H1 (cell line): ENCODE results near the gene RBMS2.

Experiments used
- ASH2L ChIP-seq: fragments of 200-600, 300-600 bp; sonication (generic); IDR thresholded peaks from one replicate; pipeline ENCODE4 v1.7.1; 2017; ENCODE audit warnings: low read length
- BRCA1 ChIP-seq: IDR thresholded peaks from 2 replicates; pipeline ENCODE4 v1.6.1; 2012; ENCODE audit warnings: low read depth, low read length, improper control_type of control experiment
- CTCF ChIP-seq, 3 experiments: IDR thresholded peaks; 1 replicate in 2 of 3; 2 replicates in 1 of 3; pipeline versions ENCODE4 v1.5.1 to v1.6.1; 2011; ENCODE audit warnings: low read length in 3 of 3, mild to moderate bottlenecking in 3 of 3, inconsistent platforms in 2 of 3, low read depth in 1 of 3, moderate library complexity in 1 of 3; ENCODE audit not compliant: insufficient read depth in 1 of 3; ENCODE audit errors: control extremely low read depth in 1 of 3
- EGR1 ChIP-seq: IDR thresholded peaks from 2 replicates; pipeline ENCODE4 v1.6.1; 2011; ENCODE audit warnings: low read depth, low read length, borderline replicate concordance
- EP300 ChIP-seq, 2 experiments: IDR thresholded peaks; 1 replicate in 1 of 2; 2 replicates in 1 of 2; pipeline ENCODE4 v1.6.1; 2011 to 2012; ENCODE audit warnings: low read depth in 2 of 2, low read length in 2 of 2, mild to moderate bottlenecking in 2 of 2, borderline replicate concordance in 1 of 2, inconsistent platforms in 1 of 2, moderate library complexity in 1 of 2
- EZH2 ChIP-seq: fragments of 200-600 bp; sonication (generic); IDR thresholded peaks from 2 replicates; pipeline ENCODE4 v1.7.1; 2012; ENCODE audit warnings: low read depth, mild to moderate bottlenecking, moderate library complexity, low read length, inconsistent platforms; ENCODE audit not compliant: severe bottlenecking
- MAX ChIP-seq: IDR thresholded peaks from 2 replicates; pipeline ENCODE4 v1.6.1; 2012; ENCODE audit warnings: inconsistent platforms
- POLR2A ChIP-seq, 2 experiments: IDR thresholded peaks; 1 replicate in 1 of 2; 2 replicates in 1 of 2; pipeline ENCODE4 v1.6.1; 2011; ENCODE audit warnings: low read depth in 2 of 2, low read length in 2 of 2, mild to moderate bottlenecking in 2 of 2; ENCODE audit errors: control extremely low read depth in 1 of 2
- SIN3A ChIP-seq, 2 experiments: IDR thresholded peaks in 1 of 2; conservative IDR thresholded peaks in 1 of 2; 2 replicates each; pipeline ENCODE4 v1.6.1; 2011 to 2012; ENCODE audit warnings: low read length in 2 of 2, improper control_type of control experiment in 1 of 2, low read depth in 1 of 2, mild to moderate bottlenecking in 1 of 2
- SUZ12 ChIP-seq: fragments of 200-600 bp; sonication (generic); IDR thresholded peaks from 2 replicates; pipeline ENCODE4 v1.6.1; 2012; ENCODE audit warnings: mild to moderate bottlenecking, inconsistent platforms, low read length, moderate library complexity, mixed read lengths
- TAF1 ChIP-seq: IDR thresholded peaks from 2 replicates; pipeline ENCODE4 v1.6.1; 2011; ENCODE audit warnings: mild to moderate bottlenecking, low read depth, low read length
- YY1 ChIP-seq: IDR thresholded peaks from 2 replicates; pipeline ENCODE4 v1.6.1; 2011; ENCODE audit warnings: low read depth, mild to moderate bottlenecking, low read length

- TF ChIP-seq EGR1, result no peak
- no peak for TF ChIP-seq CTCF (IDR thresholded peaks at IDR 0.05; ENCODE audit: control extremely low read depth in 1 of 3, insufficient read depth in 1 of 3, low read depth in 1 of 3, low read length in 3 of 3)
- no peak for TF ChIP-seq SUZ12
- TF ChIP-seq SIN3A (conservative IDR thresholded peaks at IDR 0.05 in 1 of 2, IDR thresholded peaks at IDR 0.05 in 1 of 2; ENCODE audit: low read depth in 1 of 2, low read length in 2 of 2), result no peak
- no peak for TF ChIP-seq YY1
- TF ChIP-seq ASH2L, result no peak
- TF ChIP-seq EZH2, result no peak
- TF ChIP-seq EP300 (IDR thresholded peaks at IDR 0.05; ENCODE audit: borderline replicate concordance in 1 of 2, low read depth in 2 of 2, low read length in 2 of 2), result no peak
- no peak for TF ChIP-seq POLR2A (IDR thresholded peaks at IDR 0.05; ENCODE audit: control extremely low read depth in 1 of 2, low read depth in 2 of 2, low read length in 2 of 2)
- TF ChIP-seq BRCA1, result no peak
- no peak for TF ChIP-seq MAX
- TF ChIP-seq TAF1, result no peak
These were observed 47.2 kb upstream of the RBMS2 start for GRCh38 chr12:56474389-56474788.
